SU-DHL-6 (cell line): ENCODE data around the gene ITIH4.

Experiments
- H2AFZ ChIP-seq: fragments of 200-600 bp; sonication (generic); 2 replicates; pipeline ENCODE4 v1.6.1; 2014; ENCODE audit warnings: low read depth, mild to moderate bottlenecking, moderate library complexity, mixed read lengths, antibody characterized with exemption, low read length; ENCODE audit not compliant: severe bottlenecking
- H3F3A ChIP-seq: fragments of 200-600 bp; shearing (Covaris generic); 2 replicates; pipeline ENCODE4 v1.6.0; 2016; ENCODE audit warnings: antibody characterized with exemption, mild to moderate bottlenecking; ENCODE audit not compliant: insufficient read depth
- H3K27ac ChIP-seq: fragments of 200-600 bp; sonication (generic); 2 replicates; pipeline ENCODE4 v1.5.1; 2016; ENCODE audit warnings: low read depth, mild to moderate bottlenecking, low read length, moderate library complexity, mixed read lengths
- H3K27me3 ChIP-seq: fragments of 200-600 bp; sonication (generic), shearing (Covaris generic); 2 replicates; pipeline ENCODE4 v1.6.0; 2014; ENCODE audit warnings: mild to moderate bottlenecking, low read length
- H3K36me3 ChIP-seq: fragments of 200-600 bp; sonication (generic); 2 replicates; pipeline ENCODE4 v1.6.1; 2014; ENCODE audit warnings: mild to moderate bottlenecking, low read length, mixed read lengths
- H3K4me2 ChIP-seq: fragments of 300-600, 200-600 bp; shearing (Covaris generic), sonication (generic); 2 replicates; pipeline ENCODE4 v1.6.0; 2014; ENCODE audit warnings: low read length, low read depth, mild to moderate bottlenecking; ENCODE audit not compliant: poor library complexity, severe bottlenecking
- H3K4me3 ChIP-seq: fragments of 200-600 bp; sonication (generic); 2 replicates; pipeline ENCODE4 v1.5.1; 2014; ENCODE audit warnings: antibody characterized with exemption, low read length, mild to moderate bottlenecking, mixed read lengths; ENCODE audit not compliant: insufficient read depth, poor library complexity, severe bottlenecking
- H3K79me2 ChIP-seq: fragments of 200-600 bp; sonication (generic); 2 replicates; pipeline ENCODE4 v1.6.1; 2014; ENCODE audit warnings: mild to moderate bottlenecking, low read length, moderate library complexity; ENCODE audit not compliant: insufficient read depth
- H3K9ac ChIP-seq: fragments of 200-600 bp; sonication (generic); 2 replicates; pipeline ENCODE4 v1.7.0; 2014; ENCODE audit warnings: mild to moderate bottlenecking, low read length
- H3K9me2 ChIP-seq: fragments of 200-600 bp; sonication (generic); replicated peaks from 2 replicates; pipeline ENCODE4 v1.6.1; 2014; ENCODE audit warnings: low read length; ENCODE audit not compliant: insufficient read depth
- H3K9me3 ChIP-seq: fragments of 200-600 bp; sonication (generic); 2 replicates; pipeline ENCODE4 v1.6.1; 2014; ENCODE audit warnings: low read length, mixed read lengths; ENCODE audit not compliant: insufficient read depth
- H4K20me1 ChIP-seq: fragments of 200-600 bp; sonication (generic); 2 replicates; pipeline ENCODE4 v1.6.1; 2014; ENCODE audit warnings: low read depth, mild to moderate bottlenecking, antibody characterized with exemption, low read length, moderate library complexity, mixed read lengths
- CTCF ChIP-seq: fragments of 200-600 bp; sonication (generic); IDR thresholded peaks from one replicate; pipeline ENCODE4 v1.5.1; 2017; ENCODE audit warnings: antibody characterized with exemption, mild to moderate bottlenecking, low read length, moderate library complexity; ENCODE audit not compliant: insufficient read depth, poor library complexity, severe bottlenecking
- EZH2phosphoT487 ChIP-seq: fragments of 200-600 bp; sonication (generic), shearing (Covaris generic); conservative IDR thresholded peaks from 2 replicates; pipeline ENCODE4 v1.6.1; 2018; ENCODE audit warnings: mild to moderate bottlenecking, antibody characterized with exemption, low read length, moderate library complexity, mixed read lengths

Gene ITIH4

GRCh38 chr3:52819936-52820335, 10.5 kb downstream of the ITIH4 start:
- Histone ChIP-seq H3K79me2 (no peaks in the 10 kb centered on the region), H3K36me3 (no peaks in the 10 kb centered on the region), H3K27ac (no peak overlapping the region), H3K9me2 (no peaks in the 10 kb centered on the region), H3F3A (no peaks in the 10 kb centered on the region), H3K4me2 (no peak overlapping the region), H4K20me1 (no peaks in the 10 kb centered on the region), H2AFZ (no peak overlapping the region), H3K9ac (no peak overlapping the region), H3K4me3 (no peak overlapping the region), H3K27me3 (no peaks in the 10 kb centered on the region), H3K9me3 (no peaks in the 10 kb centered on the region)
- TF ChIP-seq CTCF: no peak
- no peak for TF ChIP-seq EZH2phosphoT487

GRCh38 chr3:52817860-52818259, 12.6 kb downstream of the ITIH4 start:
- no peaks in the 10 kb centered on the region for H3K9me3 ChIP-seq
- no peaks in the 10 kb centered on the region for H3K79me2 ChIP-seq
- H3K27ac ChIP-seq: no peak overlapping the region
- H3K9me2 ChIP-seq: no peaks in the 10 kb centered on the region
- no peaks in the 10 kb centered on the region for H3K36me3 ChIP-seq
- no peak overlapping the region for H3K4me2 ChIP-seq
- H4K20me1 ChIP-seq: no peaks in the 10 kb centered on the region
- no peaks in the 10 kb centered on the region for H3K27me3 ChIP-seq
- no peak overlapping the region for H2AFZ ChIP-seq
- H3K4me3 ChIP-seq: no peak overlapping the region
- no peak overlapping the region for H3K9ac ChIP-seq
- no peaks in the 10 kb centered on the region for H3F3A ChIP-seq
- TF ChIP-seq CTCF: no peak
- no peak for TF ChIP-seq EZH2phosphoT487

GRCh38 chr3:52817221-52817620, 13.3 kb downstream of the ITIH4 start:
- no peaks in the 10 kb centered on the region for H3K9me3 ChIP-seq
- no peaks in the 10 kb centered on the region for H3K27me3 ChIP-seq
- H3F3A ChIP-seq: no peaks in the 10 kb centered on the region
- no peak overlapping the region for H2AFZ ChIP-seq
- H3K79me2 ChIP-seq: no peaks in the 10 kb centered on the region
- H3K9me2 ChIP-seq: no peaks in the 10 kb centered on the region
- no peaks in the 10 kb centered on the region for H4K20me1 ChIP-seq
- H3K36me3 ChIP-seq: no peaks in the 10 kb centered on the region
- H3K27ac ChIP-seq: no peak overlapping the region
- H3K4me3 ChIP-seq: no peak overlapping the region
- H3K4me2 ChIP-seq: no peak overlapping the region
- no peak overlapping the region for H3K9ac ChIP-seq
- no peak for TF ChIP-seq CTCF
- no peak for TF ChIP-seq EZH2phosphoT487

GRCh38 chr3:52816654-52817053, 13.8 kb downstream of the ITIH4 start:
- Histone ChIP-seq H3K9me2 (no peaks in the 10 kb centered on the region), H3K27ac (no peak overlapping the region), H3K9me3 (no peaks in the 10 kb centered on the region), H3K79me2 (no peaks in the 10 kb centered on the region), H3K27me3 (no peaks in the 10 kb centered on the region), H3F3A (no peaks in the 10 kb centered on the region), H3K4me3 (no peak overlapping the region), H3K9ac (no peak overlapping the region), H3K36me3 (no peaks in the 10 kb centered on the region), H3K4me2 (no peak overlapping the region), H4K20me1 (no peaks in the 10 kb centered on the region), H2AFZ (no peak overlapping the region)
- TF ChIP-seq CTCF: no peak
- no peak for TF ChIP-seq EZH2phosphoT487
